Heart left ventricle (tissue), 13 donors: ENCODE results near the gene HHAT.

Source experiments
- CTCF ChIP-seq, 12 donors: fragments of 200-600 bp; sonication (generic) in 4 of 12; IDR thresholded peaks; one replicate each; pipeline versions ENCODE4 v1.5.0 to v1.8.0; 2018 to 2022; ENCODE audit warnings: antibody characterized with exemption in 12 of 12, mild to moderate bottlenecking in 5 of 12
- POLR2A ChIP-seq, 2 donors: fragments of 450-650 bp; IDR thresholded peaks; one replicate each; pipeline ENCODE4 v1.6.1; 2017; ENCODE audit warnings: antibody characterized with exemption in 2 of 2, mild to moderate bottlenecking in 2 of 2, moderate library complexity in 2 of 2
- donor health status: ischemic (EF 13 %, LVEDD 7.1; RV severe dilation, severe dysfunction).
- donor health status: DM: no; HTN: yes; CAD: no.
- donor health status: DM: no; HTN: no; CAD: no.
- donor health status: ischemic (EF 25% LVEDD 6.9; RV normal size, moderate dysfunction).
- donor health status: ischemic (EF 25% LVEDD 5.7; RV mildly dilated, moderate dysfunction).
- donor health status: ischemic (EF 35%, LVEDD 5.7; RV mildly dilated, moderate dysfunction).
- donor health status: nonischemic (EF 11% LVEDD 7.7; RV severe dilation, severe dysfunction).
- donor health status: DM: yes; HTN: yes; CAD: no.
- donor health status: PGD.
- donor health status: ischemic (EF 29% LVEDD 5.4; RV normal size, mild dysfunction).
- donor health status: nonischemic (EF 23%, LVEDD 6.1; RV moderate dilation, normal function).

- no peak for TF ChIP-seq CTCF (IDR thresholded peaks at IDR 0.05)
- no peak for TF ChIP-seq POLR2A (IDR thresholded peaks at IDR 0.05)
These were observed 23.9 kb downstream of the HHAT start for GRCh38 chr1:210352575-210352974.
